Activated T-helper 17 cell treated with anti-CD3 and anti-CD28 coated beads, Interleukin-2, amount 50 U/mL, for 72 hours (primary cell): ENCODE data around the gene FANCC. TPM values are rescaled to one million over a fixed set of nuclear protein-coding genes. Genes with fewer than 3 reads are reported as not detected.

Experiments
- ATAC-seq: fragments of 150-1000 bp; cut with Tn5 transposase; replicated peaks from 2 replicates; pipeline ENCODE4 v1.10.0; 2021; ENCODE audit warnings: mild to moderate bottlenecking, moderate library complexity
- H3K27ac Mint-ChIP-seq: one replicate; pipeline ENCODE4 v1.8.0; 2022; ENCODE audit warnings: mixed read lengths
- H3K27me3 Mint-ChIP-seq: one replicate; pipeline ENCODE4 v1.8.0; 2022; ENCODE audit warnings: mixed read lengths
- H3K36me3 Mint-ChIP-seq: one replicate; pipeline ENCODE4 v1.8.0; 2022; ENCODE audit warnings: low read depth, mild to moderate bottlenecking, mixed read lengths
- H3K4me1 Mint-ChIP-seq: one replicate; pipeline ENCODE4 v1.8.0; 2022; ENCODE audit warnings: mixed read lengths
- H3K4me3 Mint-ChIP-seq: one replicate; pipeline ENCODE4 v1.8.0; 2022; ENCODE audit warnings: mild to moderate bottlenecking, mixed read lengths
- H3K9me3 Mint-ChIP-seq: one replicate; pipeline ENCODE4 v1.8.0; 2022; ENCODE audit warnings: mixed read lengths
- total RNA-seq, 2 donors: library from RNA; stranded (reverse); gene quantifications; one replicate each; pipeline ENCODE4 v1.2.3, GENCODE V29; 2022

FANCC gene
- total RNA-seq, 2 donors from 2014 or later = 8.8 to 13.8 TPM

DNA sequence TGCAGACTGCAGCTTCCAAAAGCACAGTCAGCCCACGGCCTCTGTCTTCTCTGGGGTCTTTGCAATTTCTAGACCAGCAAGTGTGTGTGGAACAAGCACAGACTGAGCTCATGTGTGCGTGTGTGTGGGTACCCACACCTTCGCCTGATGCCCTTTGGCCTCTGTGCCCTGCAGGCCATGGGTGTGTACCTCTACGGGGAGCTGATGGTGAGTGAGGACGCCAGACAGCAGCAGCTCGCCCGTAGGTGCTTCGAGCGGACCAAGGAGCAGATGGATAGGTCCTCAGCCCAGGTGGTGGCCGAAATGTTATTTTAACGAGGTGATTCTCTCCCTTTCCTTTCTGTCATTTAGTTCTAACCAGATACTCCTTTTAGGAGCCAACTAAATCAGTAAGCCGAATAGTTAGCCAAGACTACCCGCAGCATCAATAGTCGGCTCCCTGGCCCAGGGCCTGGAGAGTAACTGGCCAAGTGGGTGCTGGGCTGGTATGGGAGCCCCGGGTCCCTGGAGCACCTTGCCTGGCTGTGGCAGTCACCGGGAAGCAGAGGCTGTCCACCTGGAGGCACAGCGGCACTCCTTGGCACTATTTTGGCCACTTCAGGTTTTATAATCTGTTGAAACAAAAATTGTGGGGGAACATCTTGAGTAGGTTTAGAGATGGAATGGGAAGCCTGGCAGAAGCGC lies 235.0 kb downstream of the FANCC start:
- H3K4me3 Mint-ChIP-seq = no peak overlapping the region
- no peaks in the 10 kb centered on the region for H3K9me3 Mint-ChIP-seq
- no peaks in the 10 kb centered on the region for H3K27me3 Mint-ChIP-seq
- ATAC-seq = no peak
- H3K27ac Mint-ChIP-seq = no peak overlapping the region
- H3K4me1 Mint-ChIP-seq = no peaks in the 10 kb centered on the region
- no peaks in the 10 kb centered on the region for H3K36me3 Mint-ChIP-seq

DNA sequence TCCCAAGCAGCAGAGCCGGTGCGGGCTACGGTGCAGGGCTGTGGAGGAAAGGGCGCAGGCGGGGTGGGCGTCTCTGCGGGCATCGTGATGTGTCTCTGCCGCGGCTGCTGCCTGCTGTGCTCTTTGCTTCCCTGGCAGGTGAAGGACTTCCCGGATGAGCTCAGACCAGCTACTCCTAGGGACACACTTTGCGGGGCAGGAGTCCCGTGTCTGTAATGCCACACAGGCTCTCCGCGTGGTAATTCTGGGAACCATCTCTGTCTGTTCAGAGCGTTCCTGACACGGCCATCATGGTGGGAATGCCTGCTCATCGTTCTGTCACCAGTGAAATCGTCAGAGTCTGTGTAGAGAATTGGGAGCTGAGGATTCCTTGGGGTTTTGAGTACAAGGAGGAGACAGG lies 235.5 kb downstream of the FANCC start:
- no peaks in the 10 kb centered on the region for H3K36me3 Mint-ChIP-seq
- no peaks in the 10 kb centered on the region for H3K4me1 Mint-ChIP-seq
- H3K9me3 Mint-ChIP-seq = no peaks in the 10 kb centered on the region
- H3K27me3 Mint-ChIP-seq = no peaks in the 10 kb centered on the region
- H3K4me3 Mint-ChIP-seq = no peak overlapping the region
- no peak for ATAC-seq
- H3K27ac Mint-ChIP-seq = no peak overlapping the region

DNA sequence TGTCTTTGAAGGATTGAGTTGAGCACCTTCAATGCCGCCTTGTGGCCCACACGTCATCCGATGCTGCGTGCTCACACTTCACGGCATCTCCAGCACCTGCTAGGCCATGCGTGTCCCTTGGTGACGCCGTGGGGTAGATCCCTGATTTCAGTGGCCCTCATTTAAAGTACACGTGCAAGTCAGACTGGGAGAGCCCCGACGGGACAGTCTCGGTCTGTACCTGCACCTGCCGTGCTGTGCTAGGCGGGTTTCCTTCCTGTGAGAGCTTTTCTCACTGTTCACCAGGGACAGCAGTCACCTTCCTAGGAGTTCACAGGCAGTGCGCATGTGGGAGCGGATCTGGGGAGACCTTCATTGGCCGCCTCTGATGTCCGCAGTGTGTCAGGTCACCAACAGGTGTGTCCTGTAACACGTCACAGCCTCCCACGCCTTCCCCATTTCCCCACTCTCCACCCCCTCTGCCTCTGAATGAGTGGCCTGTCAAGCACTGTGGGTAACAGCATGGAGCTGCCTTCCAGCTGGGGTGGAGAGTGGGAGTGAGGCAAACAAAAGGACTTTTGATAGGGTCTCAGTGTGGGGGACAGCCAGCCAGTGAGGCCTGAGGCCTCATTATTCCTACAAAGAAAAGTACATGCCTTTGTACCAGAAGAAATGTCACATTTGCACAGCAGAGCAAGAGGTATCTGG lies 236.4 kb downstream of the FANCC start:
- H3K4me1 Mint-ChIP-seq = no peaks in the 10 kb centered on the region
- ATAC-seq = no peak
- H3K27me3 Mint-ChIP-seq = no peaks in the 10 kb centered on the region
- H3K9me3 Mint-ChIP-seq = no peaks in the 10 kb centered on the region
- H3K27ac Mint-ChIP-seq = no peak overlapping the region
- no peak overlapping the region for H3K4me3 Mint-ChIP-seq
- H3K36me3 Mint-ChIP-seq = no peaks in the 10 kb centered on the region

- ATAC-seq = no peak
- Mint-ChIP-seq H3K27me3 (no peaks in the 10 kb centered on the region), H3K4me1 (no peaks in the 10 kb centered on the region), H3K9me3 (no peaks in the 10 kb centered on the region), H3K4me3 (no peak overlapping the region), H3K36me3 (no peaks in the 10 kb centered on the region), H3K27ac (no peak overlapping the region)
Observed at GRCh38 chr9:95079461-95079860, 238.0 kb downstream of the FANCC start.

GRCh38 chr9:95078939-95079338 lies 238.6 kb downstream of the FANCC start:
- H3K4me1 Mint-ChIP-seq = no peaks in the 10 kb centered on the region
- H3K36me3 Mint-ChIP-seq = no peaks in the 10 kb centered on the region
- H3K27me3 Mint-ChIP-seq = no peaks in the 10 kb centered on the region
- H3K27ac Mint-ChIP-seq = no peak overlapping the region
- no peak for ATAC-seq
- no peak overlapping the region for H3K4me3 Mint-ChIP-seq
- no peaks in the 10 kb centered on the region for H3K9me3 Mint-ChIP-seq

DNA sequence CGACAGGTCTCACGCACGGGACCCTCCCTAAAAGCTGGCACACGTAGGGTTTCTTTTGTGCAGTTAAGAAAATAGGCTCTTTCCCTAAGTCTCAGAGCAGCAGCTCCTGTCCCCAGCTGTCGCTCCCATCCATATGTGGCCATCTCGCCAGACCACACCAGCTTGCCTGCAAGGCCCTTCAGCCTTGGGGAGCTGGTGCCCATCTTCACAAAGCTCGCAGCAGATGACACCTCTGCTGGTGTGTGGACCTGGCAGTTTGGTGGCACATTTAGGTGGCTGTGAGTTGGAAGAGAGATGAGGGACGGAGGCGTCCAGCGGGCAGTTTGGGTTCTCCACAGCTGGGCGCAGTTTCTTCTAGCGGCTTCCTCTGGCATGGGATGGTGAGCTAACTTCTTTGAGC lies 239.0 kb downstream of the FANCC start:
- no peak for ATAC-seq
- Mint-ChIP-seq H3K4me3 (no peak overlapping the region), H3K36me3 (no peaks in the 10 kb centered on the region), H3K27ac (no peak overlapping the region), H3K27me3 (no peaks in the 10 kb centered on the region), H3K9me3 (no peaks in the 10 kb centered on the region), H3K4me1 (no peaks in the 10 kb centered on the region)

DNA sequence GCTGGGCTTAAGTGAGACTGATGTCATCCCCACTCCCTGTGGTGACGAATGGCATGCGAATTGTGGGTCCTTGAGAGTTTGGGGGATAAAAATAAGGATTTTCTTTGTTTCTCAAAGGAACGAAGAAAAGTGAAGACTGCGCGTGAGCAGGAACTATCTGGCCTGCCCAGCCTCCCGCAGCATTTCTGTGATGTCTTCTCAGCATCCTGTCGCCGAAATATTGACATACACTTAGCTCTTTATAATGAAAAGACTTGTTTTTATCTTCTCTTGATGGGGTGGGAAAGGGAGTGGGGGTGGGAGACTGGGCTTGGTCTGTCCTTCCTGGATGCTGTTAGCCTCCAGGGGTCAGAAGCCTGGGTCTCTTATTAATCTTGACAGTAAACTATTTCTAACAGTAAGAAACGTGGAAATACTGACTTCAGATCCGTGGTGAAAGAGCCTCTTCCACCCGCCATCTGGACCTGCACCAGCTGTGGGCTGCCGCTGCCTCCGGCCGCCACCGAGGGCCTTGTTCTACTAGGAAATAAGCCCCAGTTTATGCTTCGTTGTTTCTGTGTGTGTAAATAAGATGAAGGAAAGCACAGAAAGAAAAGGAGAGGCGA lies 239.6 kb downstream of the FANCC start:
- Mint-ChIP-seq H3K27ac (no peak overlapping the region), H3K4me1 (no peaks in the 10 kb centered on the region), H3K4me3 (no peak overlapping the region), H3K9me3 (no peaks in the 10 kb centered on the region), H3K36me3 (no peaks in the 10 kb centered on the region), H3K27me3 (no peaks in the 10 kb centered on the region)
- no peak for ATAC-seq

GRCh38 chr9:95077053-95077765 lies 240.3 kb downstream of the FANCC start:
- no peaks in the 10 kb centered on the region for H3K27me3 Mint-ChIP-seq
- H3K4me3 Mint-ChIP-seq = no peak overlapping the region
- ATAC-seq = no peak
- H3K27ac Mint-ChIP-seq = no peak overlapping the region
- no peaks in the 10 kb centered on the region for H3K9me3 Mint-ChIP-seq
- no peaks in the 10 kb centered on the region for H3K4me1 Mint-ChIP-seq
- H3K36me3 Mint-ChIP-seq = no peaks in the 10 kb centered on the region

- H3K9me3 Mint-ChIP-seq = no peaks in the 10 kb centered on the region
- H3K27me3 Mint-ChIP-seq = no peaks in the 10 kb centered on the region
- H3K36me3 Mint-ChIP-seq = no peaks in the 10 kb centered on the region
- H3K27ac Mint-ChIP-seq = no peak overlapping the region
- no peak overlapping the region for H3K4me3 Mint-ChIP-seq
- ATAC-seq = no peak
- no peaks in the 10 kb centered on the region for H3K4me1 Mint-ChIP-seq
Observed at GRCh38 chr9:95076696-95077052, 240.8 kb downstream of the FANCC start.

- no peak overlapping the region for H3K27ac Mint-ChIP-seq
Observed at GRCh38 chr9:95075700-95076099, 241.8 kb downstream of the FANCC start.

DNA sequence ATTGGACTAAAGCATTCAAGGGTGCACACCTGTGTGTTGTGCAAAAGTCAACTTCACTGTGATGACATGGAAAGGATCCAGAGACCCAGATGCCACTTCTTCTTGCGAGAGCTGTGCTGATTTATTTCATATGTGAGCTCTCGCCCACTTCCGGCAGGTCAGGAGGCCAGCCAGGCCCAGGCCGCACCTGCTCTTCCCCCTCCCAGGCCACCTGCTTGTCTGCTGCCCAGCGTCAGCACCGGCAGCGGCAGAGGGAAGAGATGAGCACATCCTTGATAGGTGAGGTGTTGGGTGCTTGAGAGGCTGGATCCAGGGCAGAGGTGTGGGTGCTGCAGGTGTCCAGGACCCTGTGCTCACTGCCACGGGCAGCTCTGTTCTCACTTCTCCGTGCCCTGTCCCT lies 242.9 kb downstream of the FANCC start:
- Mint-ChIP-seq H3K4me1 (no peaks in the 10 kb centered on the region), H3K9me3 (no peaks in the 10 kb centered on the region), H3K36me3 (no peaks in the 10 kb centered on the region), H3K27ac (no peak overlapping the region), H3K4me3 (no peak overlapping the region), H3K27me3 (no peaks in the 10 kb centered on the region)
- no peak for ATAC-seq

More at GRCh38 chr9:95075700-95076099, 241.8 kb downstream of the FANCC start:
- Mint-ChIP-seq H3K4me3 (no peak overlapping the region), H3K9me3 (no peaks in the 10 kb centered on the region), H3K4me1 (no peaks in the 10 kb centered on the region), H3K36me3 (no peaks in the 10 kb centered on the region), H3K27me3 (no peaks in the 10 kb centered on the region)
- no peak for ATAC-seq

GRCh38 chr9:95073918-95074317 lies 243.6 kb downstream of the FANCC start:
- no peaks in the 10 kb centered on the region for H3K9me3 Mint-ChIP-seq
- no peak overlapping the region for H3K4me3 Mint-ChIP-seq
- H3K4me1 Mint-ChIP-seq = no peaks in the 10 kb centered on the region
- H3K27me3 Mint-ChIP-seq = no peaks in the 10 kb centered on the region
- no peak overlapping the region for H3K27ac Mint-ChIP-seq
- no peak for ATAC-seq
- H3K36me3 Mint-ChIP-seq = no peaks in the 10 kb centered on the region

- Mint-ChIP-seq H3K4me3 (no peak overlapping the region), H3K36me3 (no peaks in the 10 kb centered on the region)
- no peak for ATAC-seq
Observed at GRCh38 chr9:95073042-95073607, 244.4 kb downstream of the FANCC start.

GRCh38 chr9:95071925-95072324 lies 245.6 kb downstream of the FANCC start:
- no peaks in the 10 kb centered on the region for H3K4me1 Mint-ChIP-seq
- H3K9me3 Mint-ChIP-seq = no peaks in the 10 kb centered on the region
- no peaks in the 10 kb centered on the region for H3K36me3 Mint-ChIP-seq
- no peak for ATAC-seq
- H3K27me3 Mint-ChIP-seq = no peaks in the 10 kb centered on the region
- no peak overlapping the region for H3K4me3 Mint-ChIP-seq
- no peak overlapping the region for H3K27ac Mint-ChIP-seq

More at GRCh38 chr9:95073042-95073607, 244.4 kb downstream of the FANCC start:
- Mint-ChIP-seq H3K9me3 (no peaks in the 10 kb centered on the region), H3K27me3 (no peaks in the 10 kb centered on the region), H3K4me1 (no peaks in the 10 kb centered on the region), H3K27ac (no peak overlapping the region)
